ENCODE results near the gene C1RL. TPM values are rescaled to one million over a fixed set of nuclear protein-coding genes. Genes with fewer than 3 reads are reported as not detected.

The C1RL gene
- total RNA-seq, 4 donors from 2014 or later = 39.6 to 261 (median 65.0) TPM

DNA sequence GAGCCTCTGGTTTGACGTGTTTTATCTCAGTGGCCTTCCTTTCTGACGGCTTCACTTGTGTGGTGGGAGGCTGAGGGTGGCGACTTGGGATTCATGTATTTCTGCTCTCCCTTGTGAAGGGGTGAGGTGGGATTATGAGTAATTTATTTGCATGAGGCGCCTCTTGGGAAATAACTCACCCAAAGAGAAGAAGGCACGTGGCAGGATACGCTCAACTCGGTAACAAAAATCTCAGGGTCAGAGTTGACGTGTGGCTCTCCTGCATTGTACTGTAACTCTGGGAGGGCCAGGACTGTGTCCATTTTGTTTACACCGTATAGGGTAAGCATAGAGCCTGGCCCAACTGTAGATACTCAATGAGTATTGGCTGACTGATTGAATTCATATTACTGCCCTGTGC lies 63.1 kb downstream of the C1RL start:
- TF ChIP-seq, protein P1, sequence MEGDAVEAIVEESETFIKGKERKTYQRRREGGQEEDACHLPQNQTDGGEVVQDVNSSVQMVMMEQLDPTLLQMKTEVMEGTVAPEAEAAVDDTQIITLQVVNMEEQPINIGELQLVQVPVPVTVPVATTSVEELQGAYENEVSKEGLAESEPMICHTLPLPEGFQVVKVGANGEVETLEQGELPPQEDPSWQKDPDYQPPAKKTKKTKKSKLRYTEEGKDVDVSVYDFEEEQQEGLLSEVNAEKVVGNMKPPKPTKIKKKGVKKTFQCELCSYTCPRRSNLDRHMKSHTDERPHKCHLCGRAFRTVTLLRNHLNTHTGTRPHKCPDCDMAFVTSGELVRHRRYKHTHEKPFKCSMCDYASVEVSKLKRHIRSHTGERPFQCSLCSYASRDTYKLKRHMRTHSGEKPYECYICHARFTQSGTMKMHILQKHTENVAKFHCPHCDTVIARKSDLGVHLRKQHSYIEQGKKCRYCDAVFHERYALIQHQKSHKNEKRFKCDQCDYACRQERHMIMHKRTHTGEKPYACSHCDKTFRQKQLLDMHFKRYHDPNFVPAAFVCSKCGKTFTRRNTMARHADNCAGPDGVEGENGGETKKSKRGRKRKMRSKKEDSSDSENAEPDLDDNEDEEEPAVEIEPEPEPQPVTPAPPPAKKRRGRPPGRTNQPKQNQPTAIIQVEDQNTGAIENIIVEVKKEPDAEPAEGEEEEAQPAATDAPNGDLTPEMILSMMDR (IDR thresholded peaks at IDR 0.05) = no peak
- TF ChIP-seq POLR2AphosphoS5 (IDR thresholded peaks at IDR 0.05) (no peak), EP300 (IDR thresholded peaks at IDR 0.05; ENCODE audit: low read depth) (no peak), POLR2A (IDR thresholded peaks at IDR 0.05) (no peak)
- 78 to 83% methylated on average over 5 to 9 of the region's 9 CpGs for WGBS, 2 donors (ENCODE audit: low coverage in 1 of 2)
- Histone ChIP-seq H3K27ac (no peak overlapping the region), H3K36me3 (no peaks in the 10 kb centered on the region), H3K4me1 (peaks cover 0 to 5% (median 2%) of the 10 kb centered on the region in 4 donors), H3K27me3 (no peaks in the 10 kb centered on the region), H3K9me3 (no peaks in the 10 kb centered on the region), H3K4me3 (no peak overlapping the region)
- in situ Hi-C loops (cut with MboI; ENCODE audit: low pct_ligation_motif_present in 1 of 4, low pct_unique_long_range_greater_than_20kb in 1 of 4, low sequenced_read_pairs in 3 of 4) = no loop called here
- intact Hi-C loops (cut with DNase I; ENCODE audit: low total_unique reads) = no loop called here
- no peak for DNase-seq

Small RNA genes lying within 50 kb of the gene (small RNA-seq; reads per million reads assigned to genes)
- gene RNU6-485P = 0 reads per million in 4 donors

Other genes with a start within 250 kb of the C1RL start
- 100 to 1,000 TPM; 360 to 671 (median 400) TPM for gene TPI1, start 241.7 kb downstream of the C1RL start, total RNA-seq
- gene SPSB2, start 235.9 kb downstream of the C1RL start, total RNA-seq = 10 to 100 TPM in 2 of 4 donors, 1 to 10 TPM in 2; 4.5 to 21.0 (median 8.2) TPM
- gene LRRC23, start 204.4 kb downstream of the C1RL start, total RNA-seq = 10 to 100 TPM in 1 of 4 donors, 1 to 10 TPM in 1, under 1 TPM in 1, not detected in 1; 0.60 to 11.3 (median 5.9) TPM
- 10 to 100 TPM in 2 of 4 donors, 1 to 10 TPM in 2; 7.2 to 14.1 (median 9.6) TPM for gene ENO2, start 194.6 kb downstream of the C1RL start, total RNA-seq
- 100 to 1,000 TPM in 2 of 4 donors, 10 to 100 TPM in 2; 59.1 to 160 (median 112) TPM for gene ATN1, start 181.3 kb downstream of the C1RL start, total RNA-seq
- not detected for gene RNU7-1, start 165.4 kb downstream of the C1RL start, total RNA-seq
- 100 to 1,000 TPM; 303 to 452 (median 386) TPM for gene C12orf57, start 165.2 kb downstream of the C1RL start, total RNA-seq
- 10 to 100 TPM; 21.7 to 49.0 (median 36.1) TPM for gene PTPN6, start 157.9 kb downstream of the C1RL start, total RNA-seq
- 100 to 1,000 TPM; 196 to 402 (median 263) TPM for gene PHB2, start 138.6 kb downstream of the C1RL start, total RNA-seq
- 10 to 100 TPM in 3 of 4 donors, 1 to 10 TPM in 1; 5.6 to 30.6 (median 26.6) TPM for gene EMG1, start 138.3 kb downstream of the C1RL start, total RNA-seq
- 100 to 1,000 TPM in 3 of 4 donors, 10 to 100 TPM in 1; 56.1 to 271 (median 111) TPM for gene LPCAT3, start 90.7 kb downstream of the C1RL start, total RNA-seq
- gene C1S, start 48.5 kb downstream of the C1RL start, total RNA-seq = 100 to 1,000 TPM; 103 to 191 (median 117) TPM
- 100 to 1,000 TPM in 3 of 4 donors, 10 to 100 TPM in 1; 68.5 to 154 (median 125) TPM for gene C1R, start 16.8 kb downstream of the C1RL start, total RNA-seq
- 1 to 10 TPM in 1 of 4 donors, under 1 TPM in 1, not detected in 2; 0.55 to 3.0 TPM for gene RBP5, start 19.7 kb upstream of the C1RL start, total RNA-seq
- 10 to 100 TPM; 13.9 to 98.7 (median 24.4) TPM for gene CLSTN3, start 21.2 kb upstream of the C1RL start, total RNA-seq
- 10 to 100 TPM; 23.9 to 86.0 (median 30.3) TPM for gene PEX5, start 80.5 kb upstream of the C1RL start, total RNA-seq
- gene ACSM4, start 194.9 kb upstream of the C1RL start, total RNA-seq = not detected